ENCODE measurements around the gene THSD4.
"Not testable (repeated sequence)": the region's sequence is repeated elsewhere in the genome, so short reads cannot be mapped to it uniquely, and the experiment has no call there.

The THSD4 gene

GRCh38 chr15:71390096-71390495 is 274.8 kb downstream of the THSD4 start:
- no peak for FAIRE-seq

- no peak for FAIRE-seq
Observed at GRCh38 chr15:71391421-71392088, 276.3 kb downstream of the THSD4 start.

GRCh38 chr15:71392861-71393283 is 277.6 kb downstream of the THSD4 start:
- no peak for FAIRE-seq

GRCh38 chr15:71393383-71393782 is 278.1 kb downstream of the THSD4 start:
- no peak for FAIRE-seq

- FAIRE-seq, result no peak
Observed at GRCh38 chr15:71396536-71397125, 281.4 kb downstream of the THSD4 start.

GRCh38 chr15:71397377-71397776 is 282.1 kb downstream of the THSD4 start:
- no peak for FAIRE-seq

- FAIRE-seq, result no peak
Observed at GRCh38 chr15:71400294-71400693, 285.0 kb downstream of the THSD4 start.

GRCh38 chr15:71401728-71402127 is 286.5 kb downstream of the THSD4 start:
- FAIRE-seq, result not testable (repeated sequence)

GRCh38 chr15:71409541-71409940 is 294.3 kb downstream of the THSD4 start:
- FAIRE-seq, result no peak

- FAIRE-seq, result no peak
Observed at GRCh38 chr15:71410347-71410746, 295.1 kb downstream of the THSD4 start.

GRCh38 chr15:71411538-71412482 is 296.5 kb downstream of the THSD4 start:
- FAIRE-seq, result no peak

GRCh38 chr15:71413419-71413818 is 298.1 kb downstream of the THSD4 start:
- no peak for FAIRE-seq

GRCh38 chr15:71414853-71415252 is 299.6 kb downstream of the THSD4 start:
- FAIRE-seq, result no peak

- no peak for FAIRE-seq
Observed at GRCh38 chr15:71422530-71423259, 307.4 kb downstream of the THSD4 start.

GRCh38 chr15:71424765-71425164 is 309.5 kb downstream of the THSD4 start:
- no peak for FAIRE-seq

GRCh38 chr15:71425388-71425787 is 310.1 kb downstream of the THSD4 start:
- FAIRE-seq, result no peak

- FAIRE-seq, result no peak
Observed at GRCh38 chr15:71426792-71427191, 311.5 kb downstream of the THSD4 start.

GRCh38 chr15:71430782-71431181 is 315.5 kb downstream of the THSD4 start:
- FAIRE-seq, result no peak

- no peak for FAIRE-seq
Observed at GRCh38 chr15:71431343-71432336, 316.4 kb downstream of the THSD4 start.

- no peak for FAIRE-seq
Observed at GRCh38 chr15:71433402-71433801, 318.1 kb downstream of the THSD4 start.

GRCh38 chr15:71434774-71435173 is 319.5 kb downstream of the THSD4 start:
- no peak for FAIRE-seq

GRCh38 chr15:71435552-71435951 is 320.3 kb downstream of the THSD4 start:
- FAIRE-seq, result no peak
